Stomach smooth muscle (tissue), 2 donors: ENCODE measurements around the gene KCNC3.
"Not testable (repeated sequence)": the region's sequence is repeated elsewhere in the genome, so short reads cannot be mapped to it uniquely, and the experiment has no call there.

Experiments
- H3K27ac ChIP-seq: one replicate; pipeline ENCODE4 v1.7.0; 2013; ENCODE audit warnings: mild to moderate bottlenecking, low read length, inconsistent platforms
- H3K27me3 ChIP-seq, 2 donors: one replicate each; pipeline ENCODE4 v1.7.0; 2013; ENCODE audit warnings: low read length in 2 of 2; ENCODE audit not compliant: insufficient read depth in 2 of 2, control insufficient read depth in 1 of 2
- H3K36me3 ChIP-seq, 2 donors: one replicate each; pipeline ENCODE4 v1.7.0; 2013; ENCODE audit warnings: low read length in 2 of 2; ENCODE audit not compliant: control insufficient read depth in 2 of 2, insufficient read depth in 2 of 2
- H3K4me1 ChIP-seq: one replicate; pipeline ENCODE4 v1.7.0; 2013; ENCODE audit warnings: low read length; ENCODE audit not compliant: control insufficient read depth, insufficient read depth
- H3K4me3 ChIP-seq, 2 donors: one replicate each; pipeline ENCODE4 v1.7.0; 2013; ENCODE audit warnings: low read length in 2 of 2
- H3K9ac ChIP-seq, 2 donors: one replicate each; pipeline ENCODE4 v1.7.0; 2013; ENCODE audit warnings: low read length in 2 of 2, mild to moderate bottlenecking in 1 of 2
- H3K9me3 ChIP-seq, 2 donors: one replicate each; pipeline ENCODE4 v1.7.0; 2013; ENCODE audit warnings: low read length in 2 of 2; ENCODE audit not compliant: control insufficient read depth in 2 of 2
- donor health status: healthy.
- donor health status: Pancreatic carcinoma.

KCNC3 gene

GRCh38 chr19:50362656-50363424, 33.7 kb upstream of the KCNC3 start:
- H3K27me3 ChIP-seq = peaks cover 0 to 3% of the 10 kb centered on the region in 2 donors
- no peak overlapping the region for H3K27ac ChIP-seq
- no peaks in the 10 kb centered on the region for H3K36me3 ChIP-seq
- H3K9me3 ChIP-seq = no peaks in the 10 kb centered on the region
- no peak overlapping the region for H3K4me3 ChIP-seq
- peaks cover 2% of the 10 kb centered on the region for H3K4me1 ChIP-seq
- H3K9ac ChIP-seq = no peak overlapping the region

GRCh38 chr19:50362030-50362412, 32.8 kb upstream of the KCNC3 start:
- Histone ChIP-seq H3K36me3 (no peaks in the 10 kb centered on the region), H3K27me3 (peaks cover 0 to 3% of the 10 kb centered on the region in 2 donors), H3K9me3 (no peaks in the 10 kb centered on the region), H3K4me1 (peaks cover 8% of the 10 kb centered on the region), H3K9ac (no peak overlapping the region), H3K27ac (no peak overlapping the region), H3K4me3 (no peak overlapping the region)

- Histone ChIP-seq H3K27ac (no peak overlapping the region), H3K9ac (no peak overlapping the region), H3K4me1 (peaks cover 8% of the 10 kb centered on the region), H3K9me3 (no peaks in the 10 kb centered on the region), H3K27me3 (peaks cover 0 to 3% of the 10 kb centered on the region in 2 donors), H3K4me3 (no peak overlapping the region), H3K36me3 (no peaks in the 10 kb centered on the region)
These were observed 32.3 kb upstream of the KCNC3 start for GRCh38 chr19:50361290-50362029.

GRCh38 chr19:50359328-50359818, 30.2 kb upstream of the KCNC3 start:
- Histone ChIP-seq H3K27me3 (peaks cover 0 to 3% of the 10 kb centered on the region in 2 donors), H3K36me3 (no peaks in the 10 kb centered on the region), H3K9me3 (no peaks in the 10 kb centered on the region), H3K4me3 (no peak overlapping the region), H3K4me1 (peaks cover 8% of the 10 kb centered on the region), H3K9ac (no peak overlapping the region), H3K27ac (no peak overlapping the region)

- peak overlapping the region; percentile 62 to 77 for H3K4me3 ChIP-seq
- no peaks in the 10 kb centered on the region for H3K36me3 ChIP-seq
- H3K9me3 ChIP-seq = no peaks in the 10 kb centered on the region
- no peak overlapping the region for H3K27ac ChIP-seq
- H3K27me3 ChIP-seq = peaks cover 0 to 3% of the 10 kb centered on the region in 2 donors
- peaks cover 8% of the 10 kb centered on the region for H3K4me1 ChIP-seq
- H3K9ac ChIP-seq = peak overlapping the region; percentile 46 to 69
These were observed 29.5 kb upstream of the KCNC3 start for GRCh38 chr19:50358483-50359327.

- H3K27me3 ChIP-seq = peaks cover 0 to 3% of the 10 kb centered on the region in 2 donors
- H3K36me3 ChIP-seq = no peaks in the 10 kb centered on the region
- H3K9ac ChIP-seq = peak overlapping the region; percentile 82 to 84
- H3K4me3 ChIP-seq = peak overlapping the region; percentile 77 to 94
- peak overlapping the region; percentile 71 for H3K27ac ChIP-seq
- peaks cover 8% of the 10 kb centered on the region for H3K4me1 ChIP-seq
- H3K9me3 ChIP-seq = no peaks in the 10 kb centered on the region
These were observed 28.3 kb upstream of the KCNC3 start for GRCh38 chr19:50357178-50358100.

GRCh38 chr19:50356691-50357177, 27.6 kb upstream of the KCNC3 start:
- Histone ChIP-seq H3K27ac (no peak overlapping the region), H3K4me3 (peak overlapping the region in 1 of 2 donors; percentile 77)

GRCh38 chr19:50353487-50353880, 24.3 kb upstream of the KCNC3 start:
- H3K27ac ChIP-seq, H3K36me3 ChIP-seq, H3K27me3 ChIP-seq, H3K4me1 ChIP-seq, H3K9me3 ChIP-seq, H3K4me3 ChIP-seq, H3K9ac ChIP-seq: not testable (repeated sequence)

More at GRCh38 chr19:50356691-50357177, 27.6 kb upstream of the KCNC3 start:
- peaks cover 0 to 3% of the 10 kb centered on the region in 2 donors for H3K27me3 ChIP-seq
- peaks cover 8% of the 10 kb centered on the region for H3K4me1 ChIP-seq
- H3K9me3 ChIP-seq = no peaks in the 10 kb centered on the region
- H3K36me3 ChIP-seq = no peaks in the 10 kb centered on the region
- no peak overlapping the region for H3K9ac ChIP-seq

- Histone ChIP-seq H3K27me3 (no peaks in the 10 kb centered on the region), H3K27ac (no peak overlapping the region), H3K9ac (no peak overlapping the region), H3K36me3 (no peaks in the 10 kb centered on the region), H3K4me1 (peaks cover under 1% of the 10 kb centered on the region), H3K9me3 (no peaks in the 10 kb centered on the region), H3K4me3 (no peak overlapping the region)
These were observed 23.1 kb upstream of the KCNC3 start for GRCh38 chr19:50352242-50352641.
